Upper lobe of left lung (tissue), 6 donors: ENCODE results near the gene HADH. TPM values are rescaled to one million over a fixed set of nuclear protein-coding genes. Genes with fewer than 3 reads are reported as not detected.
A peak's percentile ranks its signal among the peaks of the same experiment; 100 is the strongest.

Source experiments
- ATAC-seq, 2 donors: fragments of 200-7000 bp; cut with Tn5 transposase; one replicate each; pipeline ENCODE4 v1.9.1; 2022; ENCODE audit warnings: mild to moderate bottlenecking in 2 of 2, moderate library complexity in 2 of 2; ENCODE audit not compliant: low FRiP score in 2 of 2
- DNase-seq, 2 donors: peaks; one replicate each; pipeline ENCODE4 v3.0.0-alpha.2; 2019 to 2020
- H3K27ac ChIP-seq, 4 donors: fragments of 200-600 bp; sonication (generic); one replicate each; pipeline ENCODE4 v1.5.1; 2016 to 2019
- H3K27me3 ChIP-seq, 4 donors: fragments of 200-600 bp; sonication (generic); one replicate each; pipeline ENCODE4 v1.5.1; 2017 to 2019
- H3K36me3 ChIP-seq, 4 donors: fragments of 200-600 bp; sonication (generic); one replicate each; pipeline ENCODE4 v1.5.1; 2016 to 2019
- H3K4me1 ChIP-seq, 4 donors: fragments of 200-600 bp; sonication (generic); one replicate each; pipeline ENCODE4 v1.5.1; 2018 to 2019
- H3K4me3 ChIP-seq, 4 donors: fragments of 200-600 bp; sonication (generic); one replicate each; pipeline ENCODE4 v1.5.1; 2017 to 2019; ENCODE audit warnings: mild to moderate bottlenecking in 2 of 4, moderate library complexity in 1 of 4
- H3K9me3 ChIP-seq, 4 donors: fragments of 200-600 bp; sonication (generic); one replicate each; pipeline ENCODE4 v1.5.1; 2018 to 2019
- CTCF ChIP-seq, 6 experiments: fragments of 450-650 bp in 4 of 6; fragments of 200-600 bp in 2 of 6; sonication (generic) in 2 of 6; IDR thresholded peaks; one replicate each; pipeline ENCODE4 v1.5.1; 2016 to 2019; ENCODE audit warnings: antibody characterized with exemption in 6 of 6
- EP300 ChIP-seq, 4 donors: sonication (generic); formaldehyde crosslinking; IDR thresholded peaks; one replicate each; pipeline ENCODE4 v1.5.1; 2017; ENCODE audit warnings: antibody characterized with exemption in 4 of 4, control low read depth in 2 of 4
- POLR2A ChIP-seq, 4 donors: fragments of 450-650 bp; IDR thresholded peaks; one replicate each; pipeline ENCODE4 v1.5.1; 2016 to 2017; ENCODE audit warnings: antibody characterized with exemption in 4 of 4, mild to moderate bottlenecking in 2 of 4
- POLR2AphosphoS5 ChIP-seq, 2 donors: sonication (generic); formaldehyde crosslinking; IDR thresholded peaks; one replicate each; pipeline ENCODE4 v1.5.1; 2017; ENCODE audit warnings: antibody characterized with exemption in 2 of 2
- WGBS, 2 donors: methylation state at CpG; one replicate each; pipeline ENCODE4 v1.1.5; 2017 to 2018; 5-methylcytosine and 5-hydroxymethylcytosine counted together
- total RNA-seq, 6 donors: library from RNA; depleted of rRNA in 4 of 6; stranded (reverse); fragments of >200 nt in 4 of 6; gene quantifications; one replicate each; pipeline versions ENCODE4 v1.1.0 to v1.2.1, GENCODE V29; 2016 to 2021
- donor health status: DM: no; HTN: no; CAD: no; lungs with moderate emphysema.
- donor health status: DM: no; HTN: yes; CAD: no; lungs with severe emphysema.

The HADH gene
- total RNA-seq, 6 donors from 2014 or later = 27.2 to 57.1 (median 36.1) TPM

GRCh38 chr4:108018040-108018883, 28.6 kb downstream of the HADH start:
- WGBS, 2 donors = 39 to 47% methylated on average over 8 of the region's 8 CpGs
- H3K4me1 ChIP-seq = no peaks in the 10 kb centered on the region
- H3K36me3 ChIP-seq = peaks cover 3 to 59% (median 22%) of the 10 kb centered on the region in 4 donors
- H3K27me3 ChIP-seq = no peaks in the 10 kb centered on the region
- no peaks in the 10 kb centered on the region for H3K9me3 ChIP-seq
- ATAC-seq (peak; percentile 56 to 82), DNase-seq (peak in 1 of 2 donors; percentile 78)
- H3K4me3 ChIP-seq = no peak overlapping the region
- TF ChIP-seq POLR2A (IDR thresholded peaks at IDR 0.05) = no peak
- peak; percentile 62 to 82 (median 77) for TF ChIP-seq CTCF (IDR thresholded peaks at IDR 0.05)
- no peak for TF ChIP-seq POLR2AphosphoS5 (IDR thresholded peaks at IDR 0.05)
- H3K27ac ChIP-seq = no peak overlapping the region

GRCh38 chr4:108018884-108019187, 29.1 kb downstream of the HADH start:
- no peak for TF ChIP-seq POLR2A (IDR thresholded peaks at IDR 0.05)
- no peak for TF ChIP-seq CTCF (IDR thresholded peaks at IDR 0.05)
- TF ChIP-seq POLR2AphosphoS5 (IDR thresholded peaks at IDR 0.05) = no peak
- no peak for TF ChIP-seq EP300 (IDR thresholded peaks at IDR 0.05)
- no peak for ATAC-seq
- no peaks in the 10 kb centered on the region for H3K27me3 ChIP-seq
- WGBS, 2 donors = 49 to 63% methylated on average over 2 of the region's 2 CpGs
- H3K4me1 ChIP-seq = no peaks in the 10 kb centered on the region
- no peak for DNase-seq
- H3K36me3 ChIP-seq = peaks cover 3 to 62% (median 25%) of the 10 kb centered on the region in 4 donors
- no peaks in the 10 kb centered on the region for H3K9me3 ChIP-seq
- no peak overlapping the region for H3K4me3 ChIP-seq
- H3K27ac ChIP-seq = no peak overlapping the region

- TF ChIP-seq CTCF (IDR thresholded peaks at IDR 0.05) (no peak), POLR2AphosphoS5 (IDR thresholded peaks at IDR 0.05) (no peak), EP300 (IDR thresholded peaks at IDR 0.05) (no peak), POLR2A (IDR thresholded peaks at IDR 0.05) (no peak)
- Histone ChIP-seq H3K27me3 (no peaks in the 10 kb centered on the region), H3K27ac (no peak overlapping the region), H3K4me1 (no peaks in the 10 kb centered on the region), H3K4me3 (no peak overlapping the region), H3K36me3 (peaks cover 11 to 71% (median 39%) of the 10 kb centered on the region in 4 donors), H3K9me3 (no peaks in the 10 kb centered on the region)
- WGBS, 2 donors = 86 to 92% methylated on average over 5 of the region's 5 CpGs
- DNase-seq (no peak), ATAC-seq (no peak)
Observed at GRCh38 chr4:108024085-108024877, 34.6 kb downstream of the HADH start.

- ATAC-seq = no peak
- Histone ChIP-seq H3K36me3 (peaks cover 11 to 68% (median 40%) of the 10 kb centered on the region in 4 donors), H3K27me3 (no peaks in the 10 kb centered on the region)
Observed at GRCh38 chr4:108024878-108025165, 35.1 kb downstream of the HADH start.

More at GRCh38 chr4:108024878-108025165, 35.1 kb downstream of the HADH start:
- Histone ChIP-seq H3K9me3 (no peaks in the 10 kb centered on the region), H3K27ac (no peak overlapping the region), H3K4me1 (no peaks in the 10 kb centered on the region), H3K4me3 (no peak overlapping the region)
- DNase-seq = no peak
- TF ChIP-seq POLR2A (IDR thresholded peaks at IDR 0.05) (no peak), POLR2AphosphoS5 (IDR thresholded peaks at IDR 0.05) (no peak), CTCF (IDR thresholded peaks at IDR 0.05) (no peak)
